Tongue (tissue), 2 donors: ENCODE measurements around the gene HIF1A. TPM values are rescaled to one million over a fixed set of nuclear protein-coding genes. Genes with fewer than 3 reads are reported as not detected.
"Not testable (repeated sequence)": the region's sequence is repeated elsewhere in the genome, so short reads cannot be mapped to it uniquely, and the experiment has no call there.

Source experiments
- DNase-seq: peaks from one replicate; pipeline ENCODE4 v3.0.0-alpha.2; 2015
- total RNA-seq: library from RNA; depleted of rRNA; stranded (reverse); fragments of >200 nt; gene quantifications from one replicate; pipeline ENCODE4 v1.2.3, GENCODE V29; 2014

Gene HIF1A
- total RNA-seq = 93.0 TPM

GRCh38 chr14:61694830-61695694, at the start of gene HIF1A:
Gene HIF1A (plus strand): TSS chr14:61695513. CDS start chr14:61695805, 292 bp downstream.
- peak; percentile 99 for DNase-seq

DNA sequence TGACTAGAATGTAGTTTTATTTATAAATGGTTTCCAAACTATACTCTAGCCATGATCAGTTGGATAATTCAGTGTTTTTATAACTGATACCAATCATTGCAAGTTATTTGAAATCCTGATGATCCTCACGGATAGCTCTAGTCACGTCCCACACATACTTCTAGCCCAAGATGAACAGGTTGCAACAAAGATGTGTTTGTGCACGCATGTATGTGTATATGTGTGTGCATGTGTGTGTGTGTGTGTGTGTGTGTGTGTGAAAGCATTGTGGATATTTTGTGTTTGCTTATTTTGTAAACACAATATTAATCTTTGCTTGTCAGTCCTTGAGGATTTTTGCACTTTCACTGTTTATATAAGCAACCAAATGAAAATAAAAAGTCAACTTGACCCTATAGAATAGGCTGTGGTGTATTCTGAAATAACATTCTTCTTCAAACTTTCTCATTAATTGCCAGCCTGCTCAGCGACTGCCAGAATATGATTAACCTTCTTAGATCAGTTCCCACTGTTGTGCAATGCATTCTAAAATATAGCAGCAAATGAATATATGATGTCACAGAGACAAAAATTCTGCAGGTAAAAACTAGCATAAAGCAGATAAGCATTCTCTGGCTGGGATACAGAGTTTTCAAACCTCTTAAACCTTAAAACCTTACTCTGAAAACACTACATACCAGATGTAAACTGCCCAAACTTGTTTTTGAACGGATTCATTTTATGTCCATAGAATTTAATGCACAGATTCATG, 48.8 kb upstream of the HIF1A start:
- peak; percentile 29 for DNase-seq

DNA sequence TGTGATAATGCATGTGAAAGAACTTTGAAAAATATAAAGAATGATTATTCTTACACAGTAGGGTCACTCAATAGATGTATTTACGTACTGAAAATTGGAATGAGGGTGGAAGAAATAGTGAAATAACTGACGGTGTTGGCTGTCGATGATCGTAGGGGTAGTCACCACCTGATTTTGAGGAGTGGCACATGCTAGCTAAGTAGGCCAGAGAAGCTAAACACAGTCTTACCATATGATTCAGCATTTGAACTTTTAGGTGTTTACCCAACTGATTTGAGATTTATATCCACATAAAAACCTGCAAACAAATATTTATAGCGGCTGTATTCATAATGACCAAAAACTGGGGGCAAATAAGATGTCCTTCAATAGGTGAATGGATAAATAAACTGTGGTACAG, 47.6 kb upstream of the HIF1A start:
- no peak for DNase-seq

- DNase-seq = no peak
These were observed 46.9 kb upstream of the HIF1A start for GRCh38 chr14:61648377-61648776.

DNA sequence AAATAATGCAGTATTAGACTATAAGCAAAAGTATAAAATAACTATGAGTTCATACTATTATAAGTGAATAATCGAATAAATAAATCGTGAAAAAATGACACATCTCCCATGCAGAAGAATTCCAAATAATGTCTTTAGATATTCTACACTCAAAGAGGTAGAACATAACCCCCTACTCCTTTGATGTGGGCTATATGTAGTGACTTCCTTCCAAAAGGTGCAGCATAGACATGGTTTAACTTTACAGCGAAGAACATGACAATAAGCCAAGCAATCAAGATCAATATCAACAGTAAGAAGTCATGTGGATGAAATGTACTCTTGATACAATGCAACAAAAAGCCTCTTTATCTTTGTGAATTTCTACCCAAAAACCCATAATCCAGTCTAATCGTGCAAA, 46.0 kb upstream of the HIF1A start:
- no peak for DNase-seq

GRCh38 chr14:61651355-61651754, 44.0 kb upstream of the HIF1A start:
- no peak for DNase-seq

GRCh38 chr14:61652526-61653262, 42.6 kb upstream of the HIF1A start:
- DNase-seq = no peak

GRCh38 chr14:61653507-61653906, 41.8 kb upstream of the HIF1A start:
- DNase-seq = no peak

DNA sequence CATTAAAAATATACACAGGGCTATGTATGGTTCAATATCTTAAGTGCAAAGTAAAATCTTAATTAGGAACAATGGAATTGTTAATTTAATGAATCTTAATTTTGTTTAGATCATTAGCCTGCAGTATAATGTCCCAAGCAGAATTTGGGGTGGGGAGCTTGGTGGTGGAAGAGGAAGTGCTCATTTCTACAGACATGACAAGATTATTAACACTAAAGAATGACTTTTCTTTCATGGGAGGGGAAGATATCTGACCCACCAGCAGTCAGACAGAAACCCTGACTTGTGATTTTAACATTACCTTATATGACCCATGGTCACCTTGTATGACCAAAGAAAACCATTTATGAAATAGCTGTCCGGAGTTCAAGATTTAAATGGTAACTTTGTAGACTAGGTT, 41.3 kb upstream of the HIF1A start:
- no peak for DNase-seq

DNA sequence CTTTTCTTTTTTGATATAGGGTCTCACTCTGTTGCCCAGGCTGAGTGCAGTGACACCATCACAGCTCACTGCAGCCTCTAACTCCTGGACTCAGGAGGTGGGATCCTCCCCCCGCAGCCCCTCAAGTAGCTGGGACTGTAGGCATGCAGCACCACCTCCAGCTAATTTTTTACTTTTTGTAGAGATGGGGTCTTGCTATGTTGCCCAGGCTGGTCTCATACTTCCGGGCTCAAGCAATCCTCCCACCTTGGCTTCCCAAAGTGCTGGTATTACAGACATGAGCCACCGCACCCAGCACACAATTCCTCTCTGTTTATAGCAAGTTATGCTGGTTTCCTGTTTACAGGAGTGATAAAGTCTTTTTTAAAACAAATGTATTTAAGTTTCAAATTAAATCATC, 39.5 kb upstream of the HIF1A start:
- no peak for DNase-seq

DNA sequence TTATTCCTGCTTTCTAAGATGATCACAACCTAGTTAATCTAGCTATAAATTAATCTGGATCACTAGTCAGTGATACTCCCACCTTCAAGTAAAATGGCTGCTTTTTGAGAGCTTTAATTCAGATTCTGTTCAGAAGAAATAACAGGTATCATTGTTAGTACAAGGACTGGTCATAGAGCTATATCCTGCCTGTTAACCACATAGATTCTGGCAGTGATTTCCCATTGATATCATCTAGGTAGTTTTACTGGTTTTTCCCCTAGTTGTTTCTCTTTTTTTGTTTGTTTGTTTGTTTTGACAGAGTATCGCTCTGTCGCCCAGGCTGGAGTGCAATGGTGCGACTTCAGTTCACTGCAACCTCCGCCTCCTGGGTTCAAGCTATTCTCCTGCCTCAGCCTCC, 39.0 kb upstream of the HIF1A start:
- no peak for DNase-seq

- not testable (repeated sequence) for DNase-seq
These were observed 37.2 kb upstream of the HIF1A start for GRCh38 chr14:61658111-61658510.

- no peak for DNase-seq
These were observed 35.7 kb upstream of the HIF1A start for GRCh38 chr14:61659582-61659981.

- no peak for DNase-seq
These were observed 33.6 kb upstream of the HIF1A start for GRCh38 chr14:61661471-61662400.

DNA sequence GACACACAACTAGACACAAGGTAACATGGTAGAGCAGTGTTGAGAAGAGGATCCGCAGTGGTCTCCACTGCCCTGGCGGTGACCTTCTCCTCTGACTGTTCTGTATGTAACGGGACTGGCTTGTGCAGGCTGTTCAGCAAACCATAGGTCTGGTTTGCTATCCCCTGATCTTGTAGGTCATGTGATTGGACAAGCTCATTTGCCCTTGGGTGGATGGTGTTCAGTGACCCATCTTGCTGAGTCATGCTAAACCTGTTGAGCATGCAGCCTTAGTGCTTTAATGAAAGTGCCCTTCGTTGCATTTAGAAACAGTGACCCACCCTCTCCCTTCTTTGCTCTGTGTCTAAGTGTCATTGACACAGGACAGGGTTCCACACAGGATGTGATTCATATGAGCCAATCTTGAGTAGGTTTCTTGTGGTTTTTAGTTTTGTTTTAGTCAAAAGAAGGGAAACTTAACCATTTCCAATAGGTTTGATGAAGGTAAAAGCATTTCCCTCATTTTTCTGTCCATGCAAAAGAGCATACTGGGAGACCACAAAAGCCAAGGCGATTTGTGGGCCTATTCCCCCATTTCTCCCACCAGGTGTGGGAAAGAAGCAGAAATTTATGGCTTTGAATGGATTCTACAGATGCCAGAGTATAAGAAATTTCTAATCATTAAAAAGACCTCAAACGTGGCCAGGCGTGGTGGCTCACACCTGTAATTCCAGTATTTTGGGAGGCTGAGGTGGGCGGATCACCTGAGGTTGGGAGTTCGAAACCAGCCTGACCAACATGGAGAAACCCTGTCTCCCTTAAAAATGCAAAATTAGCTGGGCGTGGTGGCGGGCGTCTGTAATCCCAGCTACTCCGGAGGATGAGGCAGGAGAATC, 32.6 kb upstream of the HIF1A start:
- DNase-seq = no peak

DNA sequence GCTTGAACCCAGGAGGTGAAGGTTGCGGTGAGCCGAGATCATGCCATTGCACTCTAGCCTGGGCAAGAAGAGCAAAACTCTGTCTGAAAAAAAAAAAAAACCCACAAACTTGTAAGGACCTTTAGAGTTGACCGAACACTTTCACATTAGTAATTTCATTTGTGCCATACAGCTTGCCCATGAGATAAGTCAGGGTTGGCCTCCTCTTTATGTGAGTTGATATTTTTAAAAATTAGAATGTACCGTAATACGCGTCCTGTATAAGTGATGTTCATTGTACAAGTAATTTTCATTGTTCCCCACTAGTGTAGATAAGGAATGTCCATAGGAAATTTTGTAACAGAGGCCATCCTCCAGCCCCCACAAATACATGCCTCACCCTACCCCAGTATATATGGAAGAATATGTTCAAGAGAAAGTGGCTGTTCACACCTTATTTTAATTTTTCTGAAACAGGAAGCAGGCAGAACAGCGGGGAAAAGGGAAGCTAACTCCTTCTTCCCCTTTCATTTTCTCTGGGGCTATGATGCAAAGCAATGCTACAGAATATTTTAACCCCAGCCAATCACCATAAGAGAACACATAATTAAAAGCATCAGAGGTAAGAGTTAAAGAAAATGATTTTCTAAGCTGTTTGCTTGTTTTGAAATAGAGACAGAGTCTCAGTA, 31.9 kb upstream of the HIF1A start:
- no peak for DNase-seq

- DNase-seq = no peak
These were observed 27.0 kb upstream of the HIF1A start for GRCh38 chr14:61668282-61668681.

DNA sequence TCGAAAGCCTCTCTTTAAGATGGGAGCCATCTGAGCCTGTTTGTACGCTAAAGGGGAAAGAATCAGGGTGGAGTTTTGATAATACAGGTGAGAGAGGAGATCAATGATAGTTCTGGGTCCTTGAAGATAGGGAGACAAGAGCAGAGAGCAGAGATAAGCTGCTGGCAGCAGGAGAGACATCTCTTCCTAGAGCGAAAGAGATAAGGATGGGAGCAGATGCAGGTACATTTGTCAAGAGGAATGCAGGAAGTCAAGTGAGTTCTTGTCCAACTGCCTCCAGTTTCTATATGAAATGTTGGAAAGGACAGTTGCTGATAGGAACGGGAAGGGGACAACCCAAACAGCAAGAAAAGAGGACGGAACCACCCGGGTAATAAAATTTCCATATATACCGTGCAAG, 24.7 kb upstream of the HIF1A start:
- DNase-seq = no peak

GRCh38 chr14:61671082-61671481, 24.2 kb upstream of the HIF1A start:
- no peak for DNase-seq

- no peak for DNase-seq
These were observed 22.5 kb upstream of the HIF1A start for GRCh38 chr14:61672796-61673195.
